Measurements from ENCODE around the gene SCLT1. TPM values are rescaled to one million over a fixed set of nuclear protein-coding genes. Genes with fewer than 3 reads are reported as not detected.
"Not testable (repeated sequence)": the region's sequence is repeated elsewhere in the genome, so short reads cannot be mapped to it uniquely, and the experiment has no call there.

Gene SCLT1
- total RNA-seq, result 10 to 100 TPM; 19.2 to 19.7 TPM

GRCh38 chr4:129093191-129093920 is at the start of gene SCLT1:
Gene SCLT1 (minus strand): TSS chr4:129093539. CDS start chr4:129093103, 436 bp downstream.
- Mint-ChIP-seq H3K4me3 (peak within 1 kb of the TSS; percentile 51), H3K36me3 (peaks cover 6% of the 10 kb centered on the region), H3K27ac (peak within 1 kb of the TSS; percentile 5), H3K4me1 (peaks cover 28% of the 10 kb centered on the region), H3K9me3 (no peaks in the 10 kb centered on the region), H3K27me3 (no peaks in the 10 kb centered on the region)
- peak; percentile 95 for DNase-seq

GRCh38 chr4:129140521-129140920 is 47.2 kb upstream of the SCLT1 start:
- Mint-ChIP-seq H3K27me3 (no peaks in the 10 kb centered on the region), H3K36me3 (no peaks in the 10 kb centered on the region), H3K4me3 (no peak overlapping the region), H3K4me1 (no peaks in the 10 kb centered on the region), H3K9me3 (no peaks in the 10 kb centered on the region), H3K27ac (no peak overlapping the region)
- DNase-seq, result no peak

- no peaks in the 10 kb centered on the region for H3K9me3 Mint-ChIP-seq
- no peaks in the 10 kb centered on the region for H3K4me1 Mint-ChIP-seq
- DNase-seq, result no peak
- no peaks in the 10 kb centered on the region for H3K36me3 Mint-ChIP-seq
- no peak overlapping the region for H3K4me3 Mint-ChIP-seq
- H3K27me3 Mint-ChIP-seq, result no peaks in the 10 kb centered on the region
- H3K27ac Mint-ChIP-seq, result no peak overlapping the region
These were observed 45.6 kb upstream of the SCLT1 start for GRCh38 chr4:129138810-129139496.

DNA sequence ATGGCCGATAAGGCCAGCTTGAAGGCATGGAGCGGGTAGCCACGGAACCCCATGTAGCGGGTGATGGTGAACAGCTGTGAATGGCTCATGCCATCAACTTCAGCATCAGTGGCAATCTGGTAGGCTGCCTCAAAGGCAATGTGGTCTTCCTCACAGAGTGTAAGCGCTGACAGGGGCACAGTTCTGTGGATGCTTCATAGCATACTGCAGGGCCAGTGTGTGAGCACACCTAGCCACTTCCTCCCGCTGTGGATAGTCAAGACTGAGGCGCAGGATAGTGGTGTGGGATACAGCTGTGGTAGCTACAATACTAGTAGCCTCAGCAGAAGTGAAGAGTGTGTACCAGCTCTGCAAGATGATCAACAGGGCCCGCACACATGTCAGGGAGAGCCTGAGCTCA is 43.1 kb upstream of the SCLT1 start:
- Mint-ChIP-seq H3K27ac (no peak overlapping the region), H3K4me3 (no peak overlapping the region), H3K27me3 (no peaks in the 10 kb centered on the region), H3K4me1 (no peaks in the 10 kb centered on the region), H3K36me3 (peaks cover 4% of the 10 kb centered on the region), H3K9me3 (peaks cover 4% of the 10 kb centered on the region)
- DNase-seq, result no peak

DNA sequence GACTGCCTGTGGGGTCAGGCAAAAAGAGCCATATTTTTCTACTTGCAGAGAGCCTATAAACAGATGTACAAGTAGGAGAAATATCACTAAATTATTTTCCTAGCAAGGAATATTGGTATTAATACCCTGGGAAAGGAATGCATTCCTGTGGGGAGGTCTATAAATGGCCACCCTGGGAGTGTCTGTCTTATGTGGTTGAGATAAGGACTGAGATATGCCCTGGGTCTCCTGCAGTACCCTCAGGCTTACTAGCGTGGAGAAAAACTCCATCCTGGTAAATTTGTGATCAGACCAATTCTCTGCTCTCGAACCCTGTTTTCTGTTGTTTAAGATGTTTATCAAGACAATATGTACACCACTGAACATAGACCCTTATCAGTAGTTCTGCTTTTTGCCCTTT is 38.0 kb upstream of the SCLT1 start:
- no peak overlapping the region for H3K27ac Mint-ChIP-seq

GRCh38 chr4:129129143-129129542 is 35.8 kb upstream of the SCLT1 start:
- Mint-ChIP-seq H3K36me3 (peaks cover 6% of the 10 kb centered on the region), H3K9me3 (peaks cover 8% of the 10 kb centered on the region), H3K27me3 (no peaks in the 10 kb centered on the region), H3K4me1 (no peaks in the 10 kb centered on the region), H3K4me3 (no peak overlapping the region), H3K27ac (no peak overlapping the region)
- no peak for DNase-seq

More for the DNA sequence above, 38.0 kb upstream of the SCLT1 start:
- Mint-ChIP-seq H3K9me3 (peaks cover 6% of the 10 kb centered on the region), H3K4me3 (no peak overlapping the region), H3K36me3 (peaks cover 4% of the 10 kb centered on the region), H3K27me3 (no peaks in the 10 kb centered on the region), H3K4me1 (no peaks in the 10 kb centered on the region)
- no peak for DNase-seq

- H3K4me1 Mint-ChIP-seq, DNase-seq, H3K4me3 Mint-ChIP-seq, H3K9me3 Mint-ChIP-seq, H3K27ac Mint-ChIP-seq, H3K36me3 Mint-ChIP-seq, H3K27me3 Mint-ChIP-seq: not testable (repeated sequence)
These were observed 33.3 kb upstream of the SCLT1 start for GRCh38 chr4:129126614-129127013.

DNA sequence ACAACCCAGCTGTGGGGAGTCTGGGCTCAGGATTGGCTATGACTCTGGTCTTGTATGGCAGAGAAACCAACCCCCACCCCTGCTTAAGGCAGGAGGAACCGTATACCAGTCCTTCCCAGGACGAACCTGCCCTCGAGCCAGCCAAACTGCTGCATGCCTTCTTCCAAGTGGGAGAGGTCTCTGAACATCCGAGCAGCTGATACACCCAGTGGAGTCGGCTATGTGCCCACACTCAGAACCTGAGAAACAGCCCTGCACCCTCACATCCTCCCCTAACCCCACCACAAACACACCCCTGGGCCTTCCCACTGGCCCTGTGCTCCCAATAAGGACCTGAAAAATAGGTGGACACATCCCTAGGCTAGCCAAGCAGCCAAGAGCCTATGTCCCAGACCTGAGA is 24.4 kb upstream of the SCLT1 start:
- H3K9me3 Mint-ChIP-seq, result no peaks in the 10 kb centered on the region
- no peak overlapping the region for H3K4me3 Mint-ChIP-seq
- H3K27ac Mint-ChIP-seq, result no peak overlapping the region
- H3K36me3 Mint-ChIP-seq, result peaks cover 2% of the 10 kb centered on the region
- no peak for DNase-seq
- no peaks in the 10 kb centered on the region for H3K27me3 Mint-ChIP-seq
- H3K4me1 Mint-ChIP-seq, result no peaks in the 10 kb centered on the region

GRCh38 chr4:129113919-129114318 is 20.6 kb upstream of the SCLT1 start:
- Mint-ChIP-seq H3K4me3 (no peak overlapping the region), H3K27me3 (no peaks in the 10 kb centered on the region), H3K36me3 (peaks cover 6% of the 10 kb centered on the region), H3K4me1 (no peaks in the 10 kb centered on the region), H3K27ac (no peak overlapping the region), H3K9me3 (no peaks in the 10 kb centered on the region)
- no peak for DNase-seq

DNA sequence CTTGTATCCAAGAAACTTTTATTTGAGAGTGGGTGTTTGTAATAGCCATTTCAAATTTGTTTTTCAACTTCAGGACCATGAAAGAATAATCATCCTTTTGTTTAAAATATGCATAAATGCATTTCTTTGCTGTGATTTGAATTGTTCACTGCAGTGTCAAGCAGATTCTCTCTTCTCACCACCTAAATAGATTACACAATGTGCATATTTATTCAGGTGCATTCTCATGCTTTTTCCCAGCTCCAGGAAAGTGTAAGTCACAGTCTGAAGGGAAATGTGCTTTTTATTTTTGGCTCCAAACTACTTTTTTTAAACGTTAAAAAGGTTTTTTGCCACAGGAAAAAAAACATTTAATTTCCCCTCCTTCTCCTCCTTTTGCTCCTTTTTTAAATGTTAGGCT is 20.1 kb upstream of the SCLT1 start:
- no peaks in the 10 kb centered on the region for H3K27me3 Mint-ChIP-seq
- no peak overlapping the region for H3K27ac Mint-ChIP-seq
- peaks cover 6% of the 10 kb centered on the region for H3K36me3 Mint-ChIP-seq
- no peak for DNase-seq
- H3K9me3 Mint-ChIP-seq, result no peaks in the 10 kb centered on the region
- H3K4me1 Mint-ChIP-seq, result no peaks in the 10 kb centered on the region
- no peak overlapping the region for H3K4me3 Mint-ChIP-seq

DNA sequence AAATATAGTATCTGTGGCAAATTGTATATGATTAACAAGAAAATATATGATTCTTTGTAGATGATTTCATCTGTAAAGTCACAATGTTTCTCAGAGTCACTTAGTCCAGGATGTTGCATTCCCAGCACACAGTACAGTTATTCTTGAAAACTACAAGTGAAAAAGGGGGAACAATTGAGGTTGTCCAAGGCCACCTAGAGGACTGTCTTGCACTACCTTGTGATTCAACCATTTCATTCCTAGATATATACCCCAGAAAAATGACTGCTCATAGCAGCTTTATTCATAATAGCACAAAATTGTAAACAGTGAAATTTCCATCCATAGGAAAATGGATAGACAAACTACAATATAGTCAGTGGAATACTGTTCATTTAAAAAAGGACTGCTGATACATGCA is 18.6 kb upstream of the SCLT1 start:
- H3K36me3 Mint-ChIP-seq, result peaks cover 4% of the 10 kb centered on the region
- H3K9me3 Mint-ChIP-seq, result no peaks in the 10 kb centered on the region
- no peaks in the 10 kb centered on the region for H3K27me3 Mint-ChIP-seq
- no peak overlapping the region for H3K27ac Mint-ChIP-seq
- no peak overlapping the region for H3K4me3 Mint-ChIP-seq
- no peak for DNase-seq
- H3K4me1 Mint-ChIP-seq, result no peaks in the 10 kb centered on the region

DNA sequence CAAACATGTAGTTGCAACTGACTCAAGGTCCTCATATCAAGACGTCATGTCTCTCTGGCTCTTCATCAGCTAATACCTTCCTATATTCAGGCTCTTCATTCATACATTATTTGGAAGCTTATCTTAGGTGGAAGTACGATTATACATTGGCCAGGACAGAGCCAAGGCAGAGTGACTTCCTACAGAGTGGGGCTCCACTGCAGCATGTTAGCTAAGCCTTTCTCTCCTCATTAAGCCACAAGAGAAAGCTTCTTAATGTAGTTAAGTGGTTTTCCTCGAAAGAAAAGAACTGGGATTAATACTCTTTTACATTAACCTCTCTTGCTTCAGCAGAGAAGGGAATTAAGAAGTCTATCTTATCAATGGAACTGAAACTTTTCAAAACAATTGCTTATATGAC is 17.6 kb upstream of the SCLT1 start:
- no peak for DNase-seq
- Mint-ChIP-seq H3K27me3 (no peaks in the 10 kb centered on the region), H3K4me3 (no peak overlapping the region), H3K9me3 (no peaks in the 10 kb centered on the region), H3K36me3 (peaks cover 4% of the 10 kb centered on the region), H3K27ac (no peak overlapping the region), H3K4me1 (no peaks in the 10 kb centered on the region)

DNA sequence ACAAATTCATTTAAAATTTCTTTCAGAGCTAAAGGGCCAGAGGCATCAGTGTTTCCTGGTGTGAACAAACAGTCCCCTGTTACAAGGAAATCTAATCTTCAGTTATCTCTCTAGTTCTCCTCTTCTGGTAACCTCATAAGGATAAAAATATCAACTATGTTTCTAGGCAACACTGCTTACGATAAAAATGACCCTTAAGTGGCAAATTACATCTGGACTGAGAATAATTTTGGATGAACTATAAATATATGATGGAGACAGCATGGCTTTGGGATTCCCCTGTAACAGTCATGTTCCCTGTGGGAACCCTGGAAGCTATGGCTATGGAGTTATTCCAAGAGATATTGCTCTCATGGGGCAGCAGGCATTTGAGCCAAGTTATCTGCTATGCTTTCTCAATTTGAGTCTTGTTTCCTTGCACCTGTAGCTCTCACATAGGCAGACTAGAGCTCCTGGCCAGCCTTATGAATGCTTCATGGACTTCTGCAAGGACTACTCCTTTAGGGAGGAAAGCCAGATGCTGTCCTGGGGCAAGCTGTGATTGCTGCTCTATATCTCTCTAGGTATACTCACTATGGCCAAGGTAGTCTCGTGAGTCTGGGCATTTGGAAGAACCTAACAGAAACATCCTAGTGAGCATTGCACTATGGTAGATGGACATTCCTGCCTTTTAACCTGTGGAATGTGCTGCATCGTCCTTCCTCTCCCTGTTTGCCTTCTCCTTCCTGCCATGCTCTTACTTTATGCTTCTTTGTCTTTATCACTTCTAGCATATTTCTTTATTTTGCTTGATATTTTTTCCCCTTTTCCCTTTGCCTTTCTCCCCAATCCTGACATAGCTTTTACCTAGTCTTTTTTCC is 16.9 kb upstream of the SCLT1 start:
- DNase-seq, result no peak
- Mint-ChIP-seq H3K4me1 (no peaks in the 10 kb centered on the region), H3K36me3 (peaks cover 4% of the 10 kb centered on the region), H3K27me3 (no peaks in the 10 kb centered on the region), H3K27ac (no peak overlapping the region), H3K9me3 (no peaks in the 10 kb centered on the region), H3K4me3 (no peak overlapping the region)

GRCh38 chr4:129098531-129099001 is 5.2 kb upstream of the SCLT1 start:
- Mint-ChIP-seq H3K27me3 (no peaks in the 10 kb centered on the region), H3K27ac (no peak overlapping the region), H3K36me3 (peaks cover 6% of the 10 kb centered on the region), H3K9me3 (no peaks in the 10 kb centered on the region), H3K4me1 (peaks cover 13% of the 10 kb centered on the region), H3K4me3 (no peak overlapping the region)
- no peak for DNase-seq

GRCh38 chr4:129095811-129096454 is 2.6 kb upstream of the SCLT1 start, which contains the start of gene C4orf33:
Gene C4orf33 (plus strand): TSS chr4:129096152. CDS start chr4:129102611, 6,459 bp downstream.
- peak within 1 kb of the TSS; percentile 98 for H3K27ac Mint-ChIP-seq

More at GRCh38 chr4:129095811-129096454, 2.6 kb upstream of the SCLT1 start, which contains the start of gene C4orf33:
- Mint-ChIP-seq H3K9me3 (no peaks in the 10 kb centered on the region), H3K4me3 (peak within 1 kb of the TSS; percentile 96), H3K36me3 (peaks cover 2% of the 10 kb centered on the region), H3K4me1 (peaks cover 14% of the 10 kb centered on the region), H3K27me3 (no peaks in the 10 kb centered on the region)
- DNase-seq, result peak; percentile 76

Measured in activated naive CD8-positive, alpha-beta T cell treated with anti-CD3 and anti-CD28 coated beads for 36 hours (primary cell).